ENCODE measurements around the gene TNFRSF8. TPM values are rescaled to one million over a fixed set of nuclear protein-coding genes. Genes with fewer than 3 reads are reported as not detected.
A peak's percentile ranks its signal among the peaks of the same experiment; 100 is the strongest.

The TNFRSF8 gene
- total and polyA plus RNA-seq, 9 of the 15 experiments (the other 6 are each of a cell fraction or from before 2014, with no cell fraction given), result 3.5 to 38.4 (median 17.1) TPM

- TF ChIP-seq NELFE (IDR thresholded peaks at IDR 0.05; ENCODE audit: insufficient read depth, insufficient read length) (no peak), CTCFL (IDR thresholded peaks at IDR 0.05; ENCODE audit: borderline replicate concordance, insufficient read depth, low read depth, low read length, poor library complexity, severe bottlenecking) (no peak)
These were observed 63.7 kb downstream of the TNFRSF8 start (continued) for GRCh38 chr1:12126781-12127180.

- peak overlapping the region in 1 of 2 experiments; percentile 54; a peak in 1 of 4 replicates for H3K9ac ChIP-seq (ENCODE audit: insufficient read depth in 1 of 2, low read depth in 2 of 2, low read length in 2 of 2)
- in situ Hi-C loops (cut with MboI), result loop anchor here (5.0 to 10.0 kb wide), 2 partner anchors 85 to 527 kb away; no protein-coding TSS in a partner anchor
- DNase-seq (ENCODE audit: extremely low read depth in 1 of 4, low spot score in 3 of 4) (no peak), ATAC-seq (no peak), FAIRE-seq (no peak)
- WGBS (ENCODE audit: insufficient coverage, low coverage, missing lambda C conversion rate), result 71% methylated on average over 10 of the region's 10 CpGs
- no peak overlapping the region for H2AFZ ChIP-seq (ENCODE audit: low read depth, low read length)
- no peaks in the 10 kb centered on the region for H3K27me3 ChIP-seq (ENCODE audit: control insufficient read depth in 2 of 2, insufficient read depth in 2 of 2, low read length in 2 of 2)
- H3K9me1 ChIP-seq (ENCODE audit: control insufficient read depth, insufficient read depth, low read length), result no peaks in the 10 kb centered on the region
- no peaks in the 10 kb centered on the region for H3K79me2 ChIP-seq (ENCODE audit: control insufficient read depth, insufficient read depth, low read length)
- ChIA-PET CTCF (ENCODE audit: low intra/inter-chr PET ratio) (interaction anchor here (7.5 kb wide), 1 partner anchor 82 kb away, joined by 195 read pairs; no protein-coding TSS in a partner anchor), POLR2A (interaction anchor here (0.6 to 1.3 kb wide), 4 partner anchors 11 to 76 kb away, joined by 3 to 4 read pairs (median 3); no protein-coding TSS in a partner anchor)
- H3K4me2 ChIP-seq (ENCODE audit: insufficient read depth, low read length), result no peak overlapping the region
- no TSS peak for BruUV-seq (replicated peaks)
- H3K9me3 ChIP-seq (replicated peaks; ENCODE audit: control insufficient read depth, insufficient read depth, low read depth, low read length), result no peaks in the 10 kb centered on the region
- no peak overlapping the region for H3K4me3 ChIP-seq
- H3K27ac ChIP-seq (ENCODE audit: extremely low read depth, low read depth, low read length), result no peak overlapping the region
- H4K20me1 ChIP-seq (replicated peaks; ENCODE audit: control insufficient read depth, insufficient read depth, low read length), result no peaks in the 10 kb centered on the region
- peaks cover 35% of the 10 kb centered on the region; the same call in 2 of the 3 replicates for H3K36me3 ChIP-seq (ENCODE audit: control insufficient read depth, insufficient read depth, low read length)
- intact Hi-C loops (cut with micrococcal nuclease), result loop anchor here (5.0 to 10.0 kb wide), 2 partner anchors 530 to 647 kb away; partner anchors contain the start of gene PRAMEF12
- peaks cover 7 to 15% of the 10 kb centered on the region in 2 experiments; a peak in 4 of 5 replicates for H3K4me1 ChIP-seq (replicated peaks in 1 of 2; ENCODE audit: control insufficient read depth in 2 of 2, insufficient read depth in 2 of 2, low read length in 2 of 2)
- TF ChIP-seq ID3 (CRISPR knock-in tag; IDR thresholded peaks at IDR 0.05) (no peak), ID3 (tag; IDR thresholded peaks at IDR 0.05) (no peak), COPS2 (conservative IDR thresholded peaks at IDR 0.05) (no peak), SRF (CRISPR knock-in tag; IDR thresholded peaks at IDR 0.05) (no peak), E2F8 (IDR thresholded peaks at IDR 0.05; ENCODE audit: low read depth, partially characterized antibody) (no peak), HIVEP1 (CRISPR knock-in tag; IDR thresholded peaks at IDR 0.05) (no peak), IRF9 (tag; IDR thresholded peaks at IDR 0.05) (no peak), KDM5B (IDR thresholded peaks at IDR 0.05; ENCODE audit: insufficient replicate concordance, low read depth, low read length) (no peak)
These were observed 64.2 kb downstream of the TNFRSF8 start for GRCh38 chr1:12127206-12127810.
